IPS-NIHi11 (cell line): ENCODE data around the gene ZKSCAN8.

Experiments
- DNase-seq: peaks from one replicate; pipeline ENCODE4 v3.0.0; 2012; ENCODE audit warnings: mixed read lengths, low spot score

Gene ZKSCAN8

GRCh38 chr6:28206928-28207509 is 65.3 kb downstream of the ZKSCAN8 start:
- DNase-seq: peak; percentile 24

- peak; percentile 62 for DNase-seq
These were observed 65.9 kb downstream of the ZKSCAN8 start for GRCh38 chr6:28207510-28208110.

GRCh38 chr6:28208111-28208659 is 66.5 kb downstream of the ZKSCAN8 start:
- DNase-seq: peak; percentile 26
